WI38 (cell line): ENCODE measurements around the gene ARHGEF11.

Experiments used
- H3K4me3 ChIP-seq: 2 replicates; pipeline ENCODE4 v1.5.1; 2011; ENCODE audit warnings: low read depth, mild to moderate bottlenecking, control low read depth, low read length
- TF ChIP-seq, protein P1 (sequence below): IDR thresholded peaks from 2 replicates; pipeline ENCODE4 v1.5.1; 2012; ENCODE audit warnings: low read depth, mild to moderate bottlenecking, control low read depth, low read length

ARHGEF11 gene

DNA sequence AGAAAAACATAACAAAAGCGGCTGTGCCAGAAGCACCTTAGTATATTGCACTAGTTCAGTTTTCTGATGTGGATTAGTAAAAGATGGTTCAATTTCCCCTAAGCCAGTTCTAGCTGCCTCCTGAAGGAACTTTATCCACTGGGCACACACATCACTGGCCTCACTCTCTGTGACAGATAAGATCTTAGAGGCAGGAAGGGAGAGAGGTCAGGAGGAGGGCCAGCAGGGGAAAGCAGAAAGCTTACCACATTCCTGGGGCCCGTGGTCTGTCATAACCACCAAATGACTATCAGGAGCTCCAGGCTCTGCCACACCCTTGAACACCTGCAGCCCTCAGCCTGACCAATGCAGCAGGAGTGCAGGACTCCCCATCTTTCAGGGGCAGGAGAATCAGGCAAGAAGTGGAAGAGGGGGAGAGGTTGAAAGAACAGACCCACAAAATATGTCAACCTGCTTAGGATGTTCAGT lies 87.3 kb downstream of the ARHGEF11 start:
- TF ChIP-seq, protein P1, sequence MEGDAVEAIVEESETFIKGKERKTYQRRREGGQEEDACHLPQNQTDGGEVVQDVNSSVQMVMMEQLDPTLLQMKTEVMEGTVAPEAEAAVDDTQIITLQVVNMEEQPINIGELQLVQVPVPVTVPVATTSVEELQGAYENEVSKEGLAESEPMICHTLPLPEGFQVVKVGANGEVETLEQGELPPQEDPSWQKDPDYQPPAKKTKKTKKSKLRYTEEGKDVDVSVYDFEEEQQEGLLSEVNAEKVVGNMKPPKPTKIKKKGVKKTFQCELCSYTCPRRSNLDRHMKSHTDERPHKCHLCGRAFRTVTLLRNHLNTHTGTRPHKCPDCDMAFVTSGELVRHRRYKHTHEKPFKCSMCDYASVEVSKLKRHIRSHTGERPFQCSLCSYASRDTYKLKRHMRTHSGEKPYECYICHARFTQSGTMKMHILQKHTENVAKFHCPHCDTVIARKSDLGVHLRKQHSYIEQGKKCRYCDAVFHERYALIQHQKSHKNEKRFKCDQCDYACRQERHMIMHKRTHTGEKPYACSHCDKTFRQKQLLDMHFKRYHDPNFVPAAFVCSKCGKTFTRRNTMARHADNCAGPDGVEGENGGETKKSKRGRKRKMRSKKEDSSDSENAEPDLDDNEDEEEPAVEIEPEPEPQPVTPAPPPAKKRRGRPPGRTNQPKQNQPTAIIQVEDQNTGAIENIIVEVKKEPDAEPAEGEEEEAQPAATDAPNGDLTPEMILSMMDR: no peak
- no peak overlapping the region for H3K4me3 ChIP-seq

DNA sequence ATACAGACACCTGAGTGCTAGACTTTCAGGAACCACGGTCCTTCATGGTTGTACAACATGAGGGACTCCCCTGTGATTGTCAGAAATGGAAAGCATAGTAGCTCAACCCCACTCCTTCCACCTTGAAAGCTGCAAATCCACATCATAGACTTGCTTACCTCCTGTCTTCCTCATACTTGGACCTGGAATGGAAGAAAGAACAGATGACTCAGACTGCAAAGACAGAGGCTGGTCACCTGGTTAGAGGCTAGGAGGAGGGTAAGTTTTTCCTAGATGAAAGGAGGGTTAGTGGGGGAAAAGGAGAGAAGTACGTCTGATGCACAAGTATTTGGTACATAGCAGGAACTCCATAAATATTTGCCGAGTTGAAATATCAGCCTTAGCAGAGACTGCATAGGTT lies 87.9 kb downstream of the ARHGEF11 start:
- TF ChIP-seq, protein P1: no peak
- no peak overlapping the region for H3K4me3 ChIP-seq

DNA sequence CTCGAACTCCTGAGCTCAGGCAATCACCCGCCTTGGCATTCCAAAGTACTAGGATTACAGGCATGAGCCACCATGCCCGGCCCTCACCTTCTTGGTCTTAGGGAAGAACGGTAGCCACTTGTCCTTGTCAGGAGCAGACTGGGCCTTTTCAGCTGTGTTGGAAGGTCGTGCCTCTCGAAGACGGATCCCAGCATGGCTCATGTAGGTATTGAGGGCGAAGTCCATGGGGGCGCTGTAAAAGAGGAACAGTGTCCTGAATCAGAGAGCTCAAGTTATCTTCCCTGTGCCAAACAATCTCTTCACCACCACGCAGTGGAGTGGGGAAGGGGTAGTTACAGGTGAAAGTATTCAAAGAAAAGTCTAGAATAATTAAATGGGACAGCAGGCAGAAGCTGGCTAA lies 89.2 kb downstream of the ARHGEF11 start:
- no peak overlapping the region for H3K4me3 ChIP-seq
- TF ChIP-seq, protein P1: no peak

GRCh38 chr1:156953571-156953970 lies 92.0 kb downstream of the ARHGEF11 start:
- no peak overlapping the region for H3K4me3 ChIP-seq
- TF ChIP-seq, protein P1: no peak

- TF ChIP-seq, protein P1: no peak
- H3K4me3 ChIP-seq: no peak overlapping the region
Observed at GRCh38 chr1:156951371-156951770, 94.2 kb downstream of the ARHGEF11 start.

GRCh38 chr1:156949127-156949526 lies 96.4 kb downstream of the ARHGEF11 start:
- TF ChIP-seq, protein P1: no peak
- no peak overlapping the region for H3K4me3 ChIP-seq

GRCh38 chr1:156948708-156949107 lies 96.8 kb downstream of the ARHGEF11 start:
- TF ChIP-seq, protein P1: no peak
- H3K4me3 ChIP-seq: no peak overlapping the region
